ENCODE results near the gene ABL1.

ABL1 gene

GRCh38 chr9:130913599-130914416, 78.8 kb downstream of the ABL1 start:
- no peak for DNase-seq (ENCODE audit: extremely low read depth in 1 of 2, low read depth in 1 of 2)

GRCh38 chr9:130914417-130915095, 79.5 kb downstream of the ABL1 start:
- DNase-seq (ENCODE audit: extremely low read depth in 1 of 2, low read depth in 1 of 2), result no peak

GRCh38 chr9:130915096-130915447, 80.0 kb downstream of the ABL1 start:
- DNase-seq (ENCODE audit: extremely low read depth in 1 of 2, low read depth in 1 of 2), result no peak

- DNase-seq (ENCODE audit: extremely low read depth in 1 of 2, low read depth in 1 of 2), result no peak
These were observed 82.3 kb downstream of the ABL1 start for GRCh38 chr9:130917168-130917960.

- no peak for DNase-seq (ENCODE audit: extremely low read depth in 1 of 2, low read depth in 1 of 2)
These were observed 83.2 kb downstream of the ABL1 start for GRCh38 chr9:130918101-130918825.

GRCh38 chr9:130918826-130919558, 83.9 kb downstream of the ABL1 start:
- no peak for DNase-seq (ENCODE audit: extremely low read depth in 1 of 2, low read depth in 1 of 2)

GRCh38 chr9:130919559-130920145, 84.6 kb downstream of the ABL1 start:
- DNase-seq (ENCODE audit: extremely low read depth in 1 of 2, low read depth in 1 of 2), result no peak

- DNase-seq (ENCODE audit: extremely low read depth in 1 of 2, low read depth in 1 of 2), result no peak
These were observed 85.2 kb downstream of the ABL1 start for GRCh38 chr9:130920233-130920632.

- DNase-seq (ENCODE audit: extremely low read depth in 1 of 2, low read depth in 1 of 2), result no peak
These were observed 85.8 kb downstream of the ABL1 start for GRCh38 chr9:130920762-130921299.

- DNase-seq (ENCODE audit: extremely low read depth in 1 of 2, low read depth in 1 of 2), result no peak
These were observed 86.4 kb downstream of the ABL1 start for GRCh38 chr9:130921300-130921988.

- no peak for DNase-seq (ENCODE audit: extremely low read depth in 1 of 2, low read depth in 1 of 2)
These were observed 87.2 kb downstream of the ABL1 start for GRCh38 chr9:130921989-130922892.

- DNase-seq (ENCODE audit: extremely low read depth in 1 of 2, low read depth in 1 of 2), result no peak
These were observed 88.0 kb downstream of the ABL1 start for GRCh38 chr9:130922893-130923610.

- no peak for DNase-seq (ENCODE audit: extremely low read depth in 1 of 2, low read depth in 1 of 2)
These were observed 88.8 kb downstream of the ABL1 start for GRCh38 chr9:130923611-130924447.

GRCh38 chr9:130924448-130924788, 89.4 kb downstream of the ABL1 start:
- no peak for DNase-seq (ENCODE audit: extremely low read depth in 1 of 2, low read depth in 1 of 2)

- DNase-seq (ENCODE audit: extremely low read depth in 1 of 2, low read depth in 1 of 2), result no peak
These were observed 90.1 kb downstream of the ABL1 start for GRCh38 chr9:130925050-130925678.

GRCh38 chr9:130927338-130927737, 92.3 kb downstream of the ABL1 start:
- DNase-seq (ENCODE audit: extremely low read depth in 1 of 2, low read depth in 1 of 2), result no peak

Data from stimulated activated CD8-positive, alpha-beta memory T cell treated with anti-CD3 and anti-CD28 coated beads, Interleukin-7, amount 100 ng/mL, for 48 hours (primary cell).